Duodenal mucosa (tissue), 2 donors: Measurements from ENCODE around the gene ABCC1.
"Not testable (repeated sequence)": the region's sequence is repeated elsewhere in the genome, so short reads cannot be mapped to it uniquely, and the experiment has no call there.

ENCODE experiments used
- H3K27ac ChIP-seq: one replicate; pipeline ENCODE4 v1.7.0; 2013; ENCODE audit warnings: low read depth, low read length
- H3K27me3 ChIP-seq, 2 donors: one replicate each; pipeline ENCODE4 v1.7.0; 2013; ENCODE audit warnings: low read length in 2 of 2, control low read depth in 1 of 2; ENCODE audit not compliant: insufficient read depth in 2 of 2, control insufficient read depth in 1 of 2
- H3K36me3 ChIP-seq, 2 donors: one replicate each; pipeline ENCODE4 v1.7.0; 2013; ENCODE audit warnings: low read length in 2 of 2, control low read depth in 1 of 2; ENCODE audit not compliant: insufficient read depth in 2 of 2, control insufficient read depth in 1 of 2
- H3K4me1 ChIP-seq, 2 donors: one replicate each; pipeline ENCODE4 v1.7.0; 2013; ENCODE audit warnings: low read length in 2 of 2, control low read depth in 1 of 2; ENCODE audit not compliant: insufficient read depth in 2 of 2, control insufficient read depth in 1 of 2
- H3K4me3 ChIP-seq, 2 donors: one replicate each; pipeline ENCODE4 v1.7.0; 2013; ENCODE audit warnings: low read length in 2 of 2, low read depth in 1 of 2
- H3K9ac ChIP-seq, 2 donors: one replicate each; pipeline ENCODE4 v1.7.0; 2013; ENCODE audit warnings: low read length in 2 of 2, low read depth in 1 of 2
- H3K9me3 ChIP-seq, 2 donors: one replicate each; pipeline ENCODE4 v1.7.0; 2013; ENCODE audit warnings: low read length in 2 of 2, control low read depth in 1 of 2; ENCODE audit not compliant: control insufficient read depth in 1 of 2

The ABCC1 gene

GRCh38 chr16:15953929-15954813 is 4.8 kb downstream of the ABCC1 start:
- H3K4me3 ChIP-seq, result no peak overlapping the region
- H3K27me3 ChIP-seq, result no peaks in the 10 kb centered on the region
- no peaks in the 10 kb centered on the region for H3K36me3 ChIP-seq
- no peak overlapping the region for H3K27ac ChIP-seq
- H3K9me3 ChIP-seq, result no peaks in the 10 kb centered on the region
- H3K9ac ChIP-seq, result no peak overlapping the region
- peaks cover 13 to 32% of the 10 kb centered on the region in 2 donors for H3K4me1 ChIP-seq

DNA sequence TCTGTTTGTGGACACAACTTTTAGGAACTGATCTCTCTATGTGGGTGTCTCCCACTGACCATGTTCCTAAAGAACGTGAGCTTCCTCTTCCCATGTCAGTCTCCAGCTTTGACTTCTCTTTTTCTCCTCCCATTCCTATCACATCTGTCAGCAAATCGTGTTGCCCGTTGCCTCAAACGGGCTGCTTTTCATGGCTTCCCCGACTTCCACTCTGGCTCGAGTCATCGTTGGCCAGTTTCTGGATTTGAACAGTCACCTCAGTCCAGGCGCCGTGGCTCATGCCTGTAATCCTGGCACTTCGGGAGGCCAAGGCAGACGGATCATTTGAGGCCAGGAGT is 5.4 kb downstream of the ABCC1 start:
- no peak overlapping the region for H3K9ac ChIP-seq
- H3K4me3 ChIP-seq, result no peak overlapping the region
- H3K27ac ChIP-seq, result no peak overlapping the region
- H3K4me1 ChIP-seq, result peaks cover 13 to 32% of the 10 kb centered on the region in 2 donors
- no peaks in the 10 kb centered on the region for H3K27me3 ChIP-seq
- H3K9me3 ChIP-seq, result no peaks in the 10 kb centered on the region
- H3K36me3 ChIP-seq, result no peaks in the 10 kb centered on the region

DNA sequence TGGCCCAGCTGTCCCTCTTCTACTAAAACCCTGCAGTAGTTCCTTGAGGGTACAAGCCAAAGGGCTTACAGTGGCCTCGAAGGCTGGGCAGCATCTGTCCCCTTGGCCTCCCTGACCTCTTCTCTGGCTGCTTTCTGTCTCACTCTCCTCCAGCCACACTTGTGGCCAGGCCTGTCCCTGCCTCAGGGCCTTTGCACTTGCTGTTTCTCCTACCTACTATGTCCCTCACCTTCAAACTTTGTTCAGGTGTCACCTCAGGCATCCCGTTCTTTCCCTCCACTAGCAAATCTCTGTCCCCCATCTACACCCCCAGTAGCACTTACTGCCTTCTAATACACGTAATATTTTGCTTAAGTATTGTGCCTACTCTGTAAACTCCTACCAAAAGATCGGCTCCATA is 6.0 kb downstream of the ABCC1 start:
- no peaks in the 10 kb centered on the region for H3K27me3 ChIP-seq
- H3K4me1 ChIP-seq, result peaks cover 13 to 28% of the 10 kb centered on the region in 2 donors
- no peak overlapping the region for H3K27ac ChIP-seq
- no peak overlapping the region for H3K9ac ChIP-seq
- no peaks in the 10 kb centered on the region for H3K9me3 ChIP-seq
- H3K36me3 ChIP-seq, result no peaks in the 10 kb centered on the region
- H3K4me3 ChIP-seq, result no peak overlapping the region

DNA sequence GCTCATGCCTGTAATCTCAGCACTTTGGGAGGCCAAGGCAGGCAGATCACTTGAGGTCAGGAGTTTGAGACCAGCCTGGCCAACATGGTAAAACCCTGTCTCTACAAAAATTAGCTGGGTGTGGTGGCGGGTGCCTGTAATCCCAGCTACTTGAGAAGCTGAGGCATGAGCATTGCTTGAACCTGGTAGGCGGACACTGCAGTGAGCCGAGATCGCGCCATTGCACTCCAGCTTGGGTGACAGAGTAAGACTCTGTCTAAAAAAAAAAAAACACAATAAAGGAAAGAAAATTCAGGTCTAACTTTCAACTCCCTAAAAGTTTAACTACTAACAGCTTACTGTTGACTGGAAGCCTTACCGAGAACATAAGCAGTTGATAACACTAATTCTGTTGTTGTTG is 6.7 kb downstream of the ABCC1 start:
- peaks cover 6 to 23% of the 10 kb centered on the region in 2 donors for H3K4me1 ChIP-seq
- not testable (repeated sequence) for H3K36me3 ChIP-seq, H3K27ac ChIP-seq, H3K27me3 ChIP-seq, H3K9me3 ChIP-seq, H3K4me3 ChIP-seq, H3K9ac ChIP-seq

DNA sequence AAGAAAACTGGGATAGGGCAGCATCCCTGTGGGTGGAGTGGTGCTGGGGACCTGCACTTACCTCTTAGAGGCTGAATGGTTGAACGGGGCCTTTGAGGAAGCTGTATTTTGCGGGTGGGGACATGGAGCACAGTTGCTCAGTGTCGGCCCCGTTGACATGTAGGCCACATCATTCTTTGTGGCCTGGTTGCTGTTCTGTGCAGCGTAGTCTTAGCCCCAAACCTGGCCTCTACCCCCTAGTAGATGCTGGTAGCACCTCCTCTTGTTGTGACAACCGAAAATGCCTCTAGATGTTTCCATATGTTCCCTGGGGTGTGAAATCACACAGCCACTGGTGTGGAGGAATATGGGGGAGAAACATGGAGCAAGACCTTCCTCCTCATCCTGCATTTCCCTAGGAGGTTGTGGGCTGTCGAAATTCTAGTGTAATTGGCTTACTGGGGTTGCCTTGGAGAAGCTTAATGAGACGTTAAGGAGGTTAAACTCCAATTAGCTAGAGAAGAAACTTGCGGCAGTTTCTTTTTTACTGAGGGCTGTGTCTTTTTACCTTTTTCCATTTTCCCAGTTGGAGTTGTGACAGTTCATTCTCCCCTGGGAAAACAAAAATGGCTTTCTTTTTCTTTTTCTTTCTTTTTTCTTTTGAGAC is 9.4 kb downstream of the ABCC1 start:
- Histone ChIP-seq H3K36me3 (no peaks in the 10 kb centered on the region), H3K4me1 (peaks cover 4 to 19% of the 10 kb centered on the region in 2 donors), H3K27ac (no peak overlapping the region)

GRCh38 chr16:15960124-15960971 is 10.9 kb downstream of the ABCC1 start:
- Histone ChIP-seq H3K27me3 (no peaks in the 10 kb centered on the region), H3K4me3 (no peak overlapping the region), H3K36me3 (no peaks in the 10 kb centered on the region), H3K9me3 (peaks cover 0 to 4% of the 10 kb centered on the region in 2 donors), H3K4me1 (peaks cover 4 to 19% of the 10 kb centered on the region in 2 donors), H3K9ac (no peak overlapping the region), H3K27ac (no peak overlapping the region)

More for the DNA sequence above, 9.4 kb downstream of the ABCC1 start:
- Histone ChIP-seq H3K9ac (no peak overlapping the region), H3K9me3 (peaks cover 0 to 4% of the 10 kb centered on the region in 2 donors), H3K4me3 (no peak overlapping the region), H3K27me3 (no peaks in the 10 kb centered on the region)

DNA sequence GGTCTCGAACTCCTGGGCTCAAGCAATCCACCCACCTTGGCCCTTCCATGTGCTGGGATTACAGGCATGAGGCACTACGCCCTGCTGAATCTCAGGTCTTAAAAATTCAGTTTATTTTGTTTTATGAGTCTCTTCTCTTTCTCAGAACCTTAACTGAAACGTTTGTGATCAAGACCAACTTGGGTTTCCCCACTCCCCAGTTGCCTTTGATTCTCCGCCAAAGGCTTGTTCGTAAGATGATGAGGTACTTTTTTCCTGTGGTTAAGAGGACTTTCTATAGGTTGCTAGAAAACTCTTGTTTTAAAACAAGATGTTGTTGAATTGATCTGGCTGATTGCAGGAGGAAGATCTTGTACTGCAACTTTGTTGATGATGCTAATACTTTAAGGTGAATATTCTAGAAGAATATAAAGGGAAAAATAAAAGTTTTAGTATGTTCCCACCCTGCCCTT is 11.7 kb downstream of the ABCC1 start:
- Histone ChIP-seq H3K36me3 (no peaks in the 10 kb centered on the region), H3K4me1 (peaks cover 4 to 19% of the 10 kb centered on the region in 2 donors), H3K27ac (no peak overlapping the region), H3K27me3 (no peaks in the 10 kb centered on the region), H3K9ac (peak overlapping the region in 1 of 2 donors; percentile 25), H3K4me3 (peak overlapping the region in 1 of 2 donors; percentile 43), H3K9me3 (peaks cover 0 to 4% of the 10 kb centered on the region in 2 donors)

DNA sequence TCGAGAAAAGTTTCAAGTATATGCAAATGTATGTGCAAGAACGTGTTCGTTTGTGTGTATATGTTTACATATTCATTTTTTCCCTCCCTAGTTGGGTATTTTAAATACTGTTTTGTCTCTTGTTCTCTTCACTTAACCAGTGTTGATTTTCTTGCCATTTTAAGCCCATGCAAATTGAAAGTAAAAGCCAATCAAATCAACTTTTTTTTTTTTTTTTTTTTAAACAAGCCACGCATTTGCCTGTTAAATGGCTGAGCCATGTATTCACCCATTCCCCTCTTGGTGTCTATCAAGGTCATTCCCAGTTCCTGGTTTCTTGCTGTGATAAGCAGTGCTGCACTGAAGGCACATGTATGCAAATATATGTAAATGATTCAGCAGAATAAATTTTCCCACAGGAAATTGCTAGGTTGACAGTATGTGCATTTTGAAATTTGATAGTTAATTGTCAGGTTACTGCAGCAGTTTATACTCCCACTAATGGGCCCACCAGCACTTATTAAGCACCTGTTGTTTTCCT is 12.2 kb downstream of the ABCC1 start:
- H3K9ac ChIP-seq, result peak overlapping the region in 1 of 2 donors; percentile 25
- peak overlapping the region in 1 of 2 donors; percentile 43 for H3K4me3 ChIP-seq
- H3K9me3 ChIP-seq, result peaks cover 0 to 4% of the 10 kb centered on the region in 2 donors
- H3K36me3 ChIP-seq, result no peaks in the 10 kb centered on the region
- H3K27ac ChIP-seq, result no peak overlapping the region
- peaks cover 4 to 19% of the 10 kb centered on the region in 2 donors for H3K4me1 ChIP-seq
- H3K27me3 ChIP-seq, result no peaks in the 10 kb centered on the region

- Histone ChIP-seq H3K9ac (no peak overlapping the region), H3K4me3 (no peak overlapping the region), H3K36me3 (no peaks in the 10 kb centered on the region), H3K27me3 (no peaks in the 10 kb centered on the region), H3K9me3 (peaks cover 0 to 4% of the 10 kb centered on the region in 2 donors), H3K27ac (no peak overlapping the region), H3K4me1 (peaks cover 4 to 17% of the 10 kb centered on the region in 2 donors)
Observed at GRCh38 chr16:15963307-15963910, 14.0 kb downstream of the ABCC1 start.
